NCI-H187 (cell line): Measurements from ENCODE around the gene SIX2.
A peak's percentile ranks its signal among the peaks of the same experiment; 100 is the strongest.

Experiments
- DNase-seq, 2 experiments: peaks; one replicate each; lab custom pipeline; 2025; lab: John Stamatoyannopoulos, UW

SIX2 gene

GRCh38 chr2:45000921-45001868 lies 8.1 kb downstream of the SIX2 start:
- DNase-seq = no peak

DNA sequence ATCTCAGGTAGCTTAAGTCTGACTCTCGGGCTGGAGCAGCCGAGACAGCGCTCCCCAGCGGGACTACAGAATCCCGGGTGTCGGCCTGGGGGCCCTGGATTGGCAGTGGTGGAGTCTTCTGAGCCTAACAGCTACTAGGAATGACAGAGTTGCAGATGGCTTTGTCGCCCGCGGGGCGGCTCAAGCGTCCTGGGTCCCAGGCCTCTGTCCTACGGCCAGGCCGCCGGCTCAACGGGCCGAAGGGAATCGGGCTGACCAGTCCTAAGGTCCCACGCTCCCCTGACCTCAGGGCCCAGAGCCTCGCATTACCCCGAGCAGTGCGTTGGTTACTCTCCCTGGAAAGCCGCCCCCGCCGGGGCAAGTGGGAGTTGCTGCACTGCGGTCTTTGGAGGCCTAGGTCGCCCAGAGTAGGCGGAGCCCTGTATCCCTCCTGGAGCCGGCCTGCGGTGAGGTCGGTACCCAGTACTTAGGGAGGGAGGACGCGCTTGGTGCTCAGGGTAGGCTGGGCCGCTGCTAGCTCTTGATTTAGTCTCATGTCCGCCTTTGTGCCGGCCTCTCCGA lies 8.8 kb downstream of the SIX2 start:
- DNase-seq = no peak

DNA sequence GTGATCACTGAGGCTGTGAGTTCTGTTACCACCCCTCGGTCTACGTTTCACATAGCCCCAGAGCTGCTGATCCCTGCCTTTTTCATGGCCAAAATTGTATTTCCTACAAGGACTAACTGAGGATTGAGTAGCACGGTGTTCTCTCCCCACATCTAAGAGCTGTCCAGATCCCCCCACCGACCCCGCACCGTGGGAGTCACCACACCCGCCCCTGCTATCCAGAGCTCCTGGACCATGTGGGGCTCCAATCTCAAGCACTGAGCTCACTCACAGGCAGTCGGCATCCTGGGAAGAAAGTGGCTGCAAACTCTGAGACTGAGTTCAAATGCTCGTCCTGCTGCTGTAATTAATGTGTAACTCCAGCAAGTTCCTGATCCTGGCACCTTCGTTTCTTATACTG lies 9.7 kb downstream of the SIX2 start:
- DNase-seq = no peak

DNA sequence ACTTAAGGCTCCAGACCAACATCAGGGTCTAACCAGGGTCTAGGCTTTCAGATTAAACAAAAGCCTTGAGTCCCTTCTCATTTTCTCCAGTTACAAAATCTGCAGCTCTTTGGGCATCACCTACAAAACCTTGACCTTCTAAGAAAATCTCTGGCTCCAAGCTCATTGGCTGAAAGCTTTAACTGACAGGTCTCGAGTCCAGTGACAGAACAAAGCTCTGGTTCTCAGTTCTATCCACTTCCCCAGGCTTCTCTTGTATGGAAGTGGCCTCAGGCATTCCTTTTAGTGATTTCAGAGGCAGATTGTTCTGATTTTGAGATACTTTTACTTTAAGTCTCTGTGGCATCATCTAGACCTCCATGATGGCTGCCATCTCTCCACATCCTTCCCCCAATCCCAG lies 11.3 kb downstream of the SIX2 start:
- no peak for DNase-seq

DNA sequence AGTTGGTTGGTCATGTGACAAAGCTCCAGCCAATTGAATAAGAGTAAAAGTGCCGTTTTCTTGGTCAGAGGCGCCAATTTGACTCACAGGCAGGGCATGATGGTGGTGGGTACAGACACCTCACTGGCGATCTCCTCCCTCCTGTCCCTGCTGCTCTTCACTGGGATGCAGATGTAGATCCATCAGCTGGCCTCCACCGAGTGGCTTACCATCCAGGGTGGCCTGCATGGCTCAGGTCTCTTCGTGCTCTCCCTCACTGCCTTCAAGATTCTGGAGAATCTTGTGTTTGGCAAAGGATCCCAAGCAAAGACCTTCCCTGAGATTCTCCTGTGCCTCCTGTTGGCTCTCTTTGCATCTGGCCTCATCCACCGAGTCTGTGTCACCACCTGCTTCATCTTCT lies 12.9 kb downstream of the SIX2 start:
- DNase-seq = no peak

- no peak for DNase-seq
Observed at GRCh38 chr2:44994377-44994776, 14.9 kb downstream of the SIX2 start.

- DNase-seq = no peak
Observed at GRCh38 chr2:44989176-44989575, 20.1 kb downstream of the SIX2 start.

- no peak for DNase-seq
Observed at GRCh38 chr2:44983836-44984604, 25.2 kb downstream of the SIX2 start.

DNA sequence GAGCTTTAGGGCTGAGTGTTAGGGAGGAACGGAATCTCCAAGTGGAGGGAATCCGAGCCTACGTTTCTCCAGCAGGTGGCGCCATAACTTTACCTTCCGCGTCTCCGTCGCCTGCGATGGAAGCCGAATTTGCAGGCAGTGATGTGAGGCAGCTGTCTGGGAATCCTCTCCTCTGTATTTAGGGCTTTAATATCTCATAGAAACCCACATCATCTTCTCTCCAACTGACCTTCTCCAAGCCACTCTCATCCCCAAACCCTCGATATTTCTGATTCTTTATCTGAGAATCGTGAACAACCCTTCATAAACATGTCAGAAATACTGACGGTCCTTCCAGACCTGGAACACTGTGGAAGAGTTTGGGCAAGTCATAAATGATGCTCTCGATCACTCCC lies 27.5 kb downstream of the SIX2 start:
- DNase-seq = peak; percentile 48 to 62

DNA sequence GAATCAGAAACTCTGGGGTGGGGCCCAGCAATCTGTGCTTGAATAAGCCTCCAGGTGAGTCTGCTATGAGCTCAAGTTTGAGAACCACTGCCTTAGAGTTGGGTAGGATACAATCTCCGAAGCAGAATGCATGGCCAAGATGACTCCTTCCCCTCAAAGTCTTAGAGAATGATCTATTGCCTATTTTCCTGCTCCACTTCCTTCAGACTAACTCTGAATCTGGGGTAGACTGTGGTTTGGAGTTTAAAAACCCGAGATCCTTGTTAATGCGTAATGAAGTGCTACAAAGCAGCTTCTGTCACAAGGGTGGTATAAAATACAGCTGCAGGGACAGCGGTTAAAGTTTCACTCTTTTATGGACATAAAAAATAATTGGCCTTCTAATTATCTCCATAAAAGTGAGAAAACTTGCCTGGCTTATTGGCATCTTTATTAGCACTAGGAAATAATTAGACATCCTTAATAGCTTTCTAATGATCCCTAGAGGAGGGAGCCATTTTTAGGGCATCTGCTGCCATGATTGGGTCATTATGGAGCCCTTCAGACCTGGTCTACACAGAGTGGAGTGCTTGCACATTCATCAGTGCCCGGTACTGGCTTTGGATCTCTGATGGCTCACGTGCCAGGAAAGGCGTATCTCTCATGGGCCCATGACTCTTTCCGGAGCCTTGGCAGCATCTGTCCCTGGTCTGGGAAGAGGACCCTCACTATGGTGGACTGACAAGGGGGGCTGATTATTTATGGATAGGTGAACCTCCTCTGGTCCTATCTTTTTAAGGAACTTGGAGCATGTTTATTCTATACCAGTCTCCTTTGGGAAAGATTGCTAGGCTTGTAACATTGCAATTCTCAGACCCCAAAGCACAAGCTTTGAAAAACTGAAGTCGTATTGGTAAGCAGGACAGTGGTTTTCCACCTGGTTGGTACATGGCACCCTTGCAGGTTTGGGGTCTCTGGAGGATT lies 28.2 kb downstream of the SIX2 start:
- DNase-seq = no peak

DNA sequence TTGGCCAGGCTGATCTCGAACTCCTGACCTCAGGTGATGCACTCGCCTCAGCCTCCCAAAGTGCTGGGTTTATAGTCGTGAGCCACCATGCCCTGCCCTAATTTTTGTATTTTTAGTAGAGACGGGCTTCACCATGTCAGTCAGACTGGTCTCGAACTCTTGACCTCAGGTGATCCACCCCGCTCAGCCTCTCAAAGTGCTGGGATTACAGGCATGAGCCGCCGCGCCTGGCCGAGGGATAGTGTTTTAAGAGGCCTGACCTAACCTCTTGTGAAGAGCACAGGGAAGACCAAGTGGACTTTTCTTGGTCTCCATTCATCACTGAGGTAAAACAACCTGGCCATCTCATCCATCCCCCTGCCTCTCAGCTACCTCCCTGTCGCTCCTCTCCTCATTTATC lies 29.7 kb downstream of the SIX2 start:
- DNase-seq = no peak

DNA sequence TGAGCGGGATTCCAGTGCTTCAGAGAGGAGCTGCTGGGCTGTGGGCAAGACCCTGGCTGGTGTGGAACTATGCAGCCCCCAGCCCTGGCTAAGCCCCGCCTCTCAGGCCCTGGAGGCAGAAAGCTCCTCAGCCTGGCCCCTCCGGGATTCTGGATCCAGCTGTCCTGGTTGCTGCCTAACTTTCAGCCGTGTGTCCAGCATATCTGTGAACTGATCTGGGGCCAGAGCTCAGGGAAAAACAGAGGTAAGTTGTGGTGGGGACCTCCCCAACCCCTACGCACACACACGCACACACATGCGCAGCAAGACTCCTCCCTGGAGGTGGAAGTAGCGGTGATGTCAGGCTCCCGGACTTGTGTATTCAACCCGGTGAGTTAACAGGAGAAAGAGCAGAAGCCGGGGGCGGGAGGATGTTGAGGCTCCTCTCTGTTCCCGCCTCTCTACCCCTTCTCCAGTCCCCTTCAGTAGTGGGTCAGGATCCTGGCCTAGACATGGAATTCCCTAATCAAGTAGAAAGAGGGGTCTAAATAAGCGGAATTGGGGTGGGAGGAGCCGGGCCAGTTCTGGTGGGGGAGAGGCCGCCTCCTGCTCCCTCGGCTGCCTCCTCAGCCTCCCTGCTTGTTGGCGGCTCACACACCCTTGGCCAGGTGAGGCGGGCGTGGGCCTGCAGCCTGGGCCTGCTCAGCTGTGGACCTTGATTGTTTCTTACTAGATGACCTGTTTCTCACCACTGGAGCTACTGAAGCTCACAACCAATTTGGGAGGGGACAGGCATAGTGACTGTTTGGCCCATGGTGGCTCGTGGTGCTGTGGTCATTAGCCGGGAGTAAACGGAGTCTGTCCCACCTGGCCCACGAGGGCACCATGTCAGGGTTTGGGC lies 33.4 kb downstream of the SIX2 start:
- no peak for DNase-seq

- DNase-seq = peak in 1 of 2 experiments; percentile 40
Observed at GRCh38 chr2:44974064-44974715, 35.1 kb downstream of the SIX2 start.

- no peak for DNase-seq
Observed at GRCh38 chr2:44972771-44973535, 36.3 kb downstream of the SIX2 start.

DNA sequence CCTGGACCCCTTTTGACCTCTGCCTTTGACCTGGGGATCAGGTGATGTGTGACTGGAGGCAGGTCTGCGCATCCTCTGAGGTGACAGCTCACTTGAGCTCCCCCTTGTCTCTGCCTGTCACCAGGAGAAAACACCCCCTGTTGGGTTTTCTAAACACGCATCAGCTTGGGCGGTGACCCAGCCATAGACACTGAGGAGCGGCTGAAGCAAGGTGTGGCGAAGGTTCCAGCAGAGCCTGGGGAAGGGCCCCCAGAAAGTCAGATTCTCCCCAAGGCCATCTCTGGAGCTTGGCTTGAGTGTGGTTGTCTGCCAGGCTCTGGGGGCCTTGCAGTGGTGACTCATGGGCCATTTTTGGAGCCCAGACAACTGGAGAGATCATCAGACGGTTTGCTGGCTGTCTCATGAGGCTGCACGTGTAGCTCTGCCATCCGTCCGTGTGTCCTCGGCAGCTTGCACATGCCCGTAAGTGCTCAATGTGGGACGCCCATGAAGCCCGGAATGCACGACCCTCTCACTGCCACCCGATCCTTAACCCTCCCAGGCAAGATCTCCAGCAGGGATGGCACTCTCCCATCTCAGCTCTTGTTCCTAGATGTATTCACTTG lies 38.3 kb downstream of the SIX2 start:
- DNase-seq = no peak

DNA sequence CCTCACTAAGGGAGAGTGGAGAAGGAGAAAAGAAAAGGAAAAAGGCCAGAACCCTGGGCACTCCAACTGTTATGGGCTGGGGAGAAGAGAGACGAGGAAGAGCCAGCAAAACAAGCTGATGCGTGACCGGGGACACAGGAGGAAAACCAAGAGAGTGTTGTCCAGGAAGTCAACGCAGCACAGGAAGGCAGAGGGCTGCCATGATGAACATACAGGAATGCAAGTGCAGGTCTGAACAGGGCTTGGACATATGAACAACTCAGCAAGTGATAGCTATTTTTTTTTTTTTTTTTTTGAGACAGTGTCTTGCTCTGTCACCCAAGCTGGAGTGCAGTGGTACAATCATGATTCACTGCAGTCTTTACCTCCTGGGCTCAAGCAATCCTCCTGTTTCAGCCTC lies 39.3 kb downstream of the SIX2 start:
- no peak for DNase-seq

GRCh38 chr2:44967727-44968432 lies 41.4 kb downstream of the SIX2 start:
- no peak for DNase-seq

GRCh38 chr2:44967056-44967455 lies 42.2 kb downstream of the SIX2 start:
- no peak for DNase-seq
